SK-N-SH (cell line): ENCODE data around the gene FAM81A.
"Not testable (repeated sequence)": the region's sequence is repeated elsewhere in the genome, so short reads cannot be mapped to it uniquely, and the experiment has no call there.

ENCODE experiments used
- EZH2phosphoT487 ChIP-seq: fragments of 200-600 bp; sonication (generic); IDR thresholded peaks from 2 replicates; pipeline ENCODE4 v1.6.1; 2017; ENCODE audit warnings: low read depth, mixed run types, mild to moderate bottlenecking, antibody characterized with exemption, moderate library complexity, borderline replicate concordance
- JUND ChIP-seq: IDR thresholded peaks from 2 replicates; pipeline ENCODE4 v1.4.0; 2012
- PBX3 ChIP-seq: IDR thresholded peaks from 2 replicates; pipeline ENCODE4; 2012
- SIN3A ChIP-seq: IDR thresholded peaks from 2 replicates; pipeline ENCODE4 v1.6.1; 2012; ENCODE audit warnings: low read depth, mild to moderate bottlenecking, low read length, moderate library complexity, borderline replicate concordance
- SMC3 ChIP-seq: IDR thresholded peaks from 2 replicates; pipeline ENCODE4 v1.6.1; 2012; ENCODE audit warnings: low read depth, low read length, improper control_type of control experiment
- TEAD4 ChIP-seq: IDR thresholded peaks from 2 replicates; pipeline ENCODE4 v1.4.0; 2012; ENCODE audit warnings: mild to moderate bottlenecking, borderline replicate concordance; ENCODE audit not compliant: insufficient read depth
- TF ChIP-seq, protein P1 (sequence below): fragments of 200-600 bp; sonication (generic); IDR thresholded peaks from 2 replicates; pipeline ENCODE4 v1.6.1; 2017; ENCODE audit warnings: antibody characterized with exemption, mild to moderate bottlenecking, moderate library complexity

DNA sequence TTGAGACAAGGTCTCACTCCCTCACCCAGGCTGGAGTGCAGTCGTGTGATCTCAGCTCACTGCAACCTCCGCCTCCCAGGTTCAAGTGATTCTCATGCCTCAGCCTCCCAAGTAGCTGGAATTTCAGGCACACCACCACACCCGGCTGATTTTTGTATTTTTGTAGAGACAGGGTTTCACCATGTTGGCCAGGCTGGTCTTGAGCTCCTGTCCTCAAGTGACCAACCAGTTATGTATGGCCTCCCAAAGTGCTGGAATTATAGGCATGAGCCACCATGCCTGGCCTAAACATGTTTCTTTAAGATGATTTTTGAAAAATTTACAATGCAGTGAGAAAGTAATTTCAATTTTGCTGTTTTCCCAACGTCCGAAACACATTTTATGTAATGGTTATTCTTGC is 37.2 kb downstream of the FAM81A start:
- not testable (repeated sequence) for TF ChIP-seq JUND, SMC3, SIN3A, TEAD4, PBX3, EZH2phosphoT487
- TF ChIP-seq, protein P1, sequence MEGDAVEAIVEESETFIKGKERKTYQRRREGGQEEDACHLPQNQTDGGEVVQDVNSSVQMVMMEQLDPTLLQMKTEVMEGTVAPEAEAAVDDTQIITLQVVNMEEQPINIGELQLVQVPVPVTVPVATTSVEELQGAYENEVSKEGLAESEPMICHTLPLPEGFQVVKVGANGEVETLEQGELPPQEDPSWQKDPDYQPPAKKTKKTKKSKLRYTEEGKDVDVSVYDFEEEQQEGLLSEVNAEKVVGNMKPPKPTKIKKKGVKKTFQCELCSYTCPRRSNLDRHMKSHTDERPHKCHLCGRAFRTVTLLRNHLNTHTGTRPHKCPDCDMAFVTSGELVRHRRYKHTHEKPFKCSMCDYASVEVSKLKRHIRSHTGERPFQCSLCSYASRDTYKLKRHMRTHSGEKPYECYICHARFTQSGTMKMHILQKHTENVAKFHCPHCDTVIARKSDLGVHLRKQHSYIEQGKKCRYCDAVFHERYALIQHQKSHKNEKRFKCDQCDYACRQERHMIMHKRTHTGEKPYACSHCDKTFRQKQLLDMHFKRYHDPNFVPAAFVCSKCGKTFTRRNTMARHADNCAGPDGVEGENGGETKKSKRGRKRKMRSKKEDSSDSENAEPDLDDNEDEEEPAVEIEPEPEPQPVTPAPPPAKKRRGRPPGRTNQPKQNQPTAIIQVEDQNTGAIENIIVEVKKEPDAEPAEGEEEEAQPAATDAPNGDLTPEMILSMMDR: not testable (repeated sequence)
